Neuron (in vitro differentiated cells): ENCODE measurements around the gene ZNF697.
"Not testable (repeated sequence)": the region's sequence is repeated elsewhere in the genome, so short reads cannot be mapped to it uniquely, and the experiment has no call there.

Experiments
- H2AFZ ChIP-seq: one replicate; pipeline ENCODE4 v1.6.1; 2013; ENCODE audit warnings: low read depth, mild to moderate bottlenecking, inconsistent platforms, low read length, moderate library complexity
- H3K27me3 ChIP-seq: one replicate; pipeline ENCODE4 v1.6.1; 2013; ENCODE audit warnings: low read length; ENCODE audit not compliant: insufficient read depth
- H3K36me3 ChIP-seq: one replicate; pipeline ENCODE4 v1.6.1; 2013; ENCODE audit warnings: low read length; ENCODE audit not compliant: insufficient read depth
- H3K4me1 ChIP-seq: one replicate; pipeline ENCODE4 v1.6.1; 2013; ENCODE audit warnings: low read length; ENCODE audit not compliant: insufficient read depth
- H3K4me3 ChIP-seq: 2 replicates; pipeline ENCODE4 v1.5.1; 2013; ENCODE audit warnings: mild to moderate bottlenecking, low read length, moderate library complexity
- H3K9me3 ChIP-seq: one replicate; pipeline ENCODE4 v1.6.1; 2013; ENCODE audit warnings: low read length

ZNF697 gene

DNA sequence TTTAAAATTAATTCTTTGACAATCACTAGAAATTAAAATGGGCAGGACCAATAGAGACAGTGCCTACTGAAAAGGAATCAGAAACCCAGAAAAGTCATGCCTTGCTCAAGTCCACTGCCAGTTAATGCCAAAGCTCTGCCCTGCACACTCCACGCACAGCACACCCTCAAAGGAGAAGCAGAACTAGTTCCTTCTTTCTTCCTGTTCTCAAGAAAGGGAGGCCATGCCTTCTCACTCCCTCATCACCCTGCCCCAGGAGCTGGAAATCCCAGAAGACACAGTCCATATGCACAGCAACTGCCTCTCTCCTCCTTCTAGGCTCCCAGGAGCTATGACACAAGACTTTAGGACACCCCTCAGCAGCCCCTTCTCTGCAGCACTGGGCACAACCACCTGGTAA is 31.3 kb downstream of the ZNF697 start:
- not testable (repeated sequence) for H3K27me3 ChIP-seq, H3K4me3 ChIP-seq, H3K9me3 ChIP-seq, H3K4me1 ChIP-seq, H2AFZ ChIP-seq, H3K36me3 ChIP-seq

DNA sequence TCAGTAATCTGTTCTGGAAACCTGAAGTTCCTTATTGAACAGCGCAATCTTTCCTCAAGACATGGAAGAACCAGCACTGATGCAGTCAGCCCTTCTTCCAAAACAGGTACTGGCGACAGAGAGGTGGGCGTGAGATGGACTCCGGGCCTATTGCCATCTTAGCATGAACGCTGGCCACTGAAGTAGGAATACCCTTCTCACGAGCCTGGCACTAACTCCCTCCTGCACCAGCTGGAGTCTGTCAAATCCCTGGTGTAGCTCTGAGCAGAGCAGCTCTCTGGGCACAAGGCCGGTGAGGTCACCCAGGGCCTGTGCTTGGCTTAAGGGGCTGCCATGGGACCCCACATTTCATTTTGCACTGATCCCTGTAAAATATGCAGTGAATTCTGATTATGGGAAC is 33.0 kb downstream of the ZNF697 start:
- not testable (repeated sequence) for H3K4me3 ChIP-seq, H2AFZ ChIP-seq, H3K4me1 ChIP-seq, H3K27me3 ChIP-seq, H3K36me3 ChIP-seq, H3K9me3 ChIP-seq

DNA sequence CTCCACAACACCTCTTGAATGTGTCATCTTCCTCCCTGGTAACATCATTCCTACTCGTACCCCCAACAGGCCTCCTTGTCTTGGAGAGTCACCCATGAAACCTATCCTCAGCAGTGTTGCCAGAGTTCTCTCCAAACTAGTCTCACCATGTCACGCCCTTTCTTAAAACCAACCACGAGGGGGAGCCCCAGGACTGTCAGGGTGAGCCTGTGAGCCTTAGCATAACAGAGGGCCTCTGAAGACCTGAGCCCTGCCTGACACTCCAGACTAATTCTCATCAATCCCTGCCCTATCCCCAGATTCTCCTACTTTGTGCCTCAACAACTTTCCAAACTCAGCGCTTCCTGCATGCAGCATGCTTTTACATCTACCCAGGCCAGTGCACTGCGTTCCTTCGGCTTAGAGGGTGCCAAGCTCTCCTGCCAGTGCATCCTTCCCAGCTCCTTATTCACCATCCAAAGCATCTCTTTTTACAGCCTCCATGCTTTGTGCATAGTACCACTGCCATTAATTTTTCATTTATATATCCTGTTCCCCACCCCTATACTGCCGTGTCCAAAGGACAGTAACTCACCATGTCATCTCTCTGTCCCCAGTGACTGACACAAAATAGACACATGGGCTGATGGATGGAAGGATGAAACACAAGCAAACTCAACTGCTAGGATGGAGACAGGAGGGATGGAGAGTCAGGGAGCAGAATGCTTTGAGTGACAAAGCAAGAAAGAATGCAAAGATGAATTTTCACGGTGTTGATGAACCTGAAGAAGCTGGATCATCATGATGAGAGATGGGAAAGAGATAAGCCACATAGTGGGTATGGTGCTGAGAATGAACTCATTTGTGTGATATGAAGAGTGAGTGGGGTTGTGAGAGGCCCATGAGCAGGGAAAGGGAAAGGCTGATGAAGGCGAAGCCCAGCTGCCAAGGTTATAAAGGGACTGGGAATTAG is 34.0 kb downstream of the ZNF697 start:
- no peaks in the 10 kb centered on the region for H3K9me3 ChIP-seq
- no peaks in the 10 kb centered on the region for H3K36me3 ChIP-seq
- no peak overlapping the region for H3K4me3 ChIP-seq
- no peaks in the 10 kb centered on the region for H3K4me1 ChIP-seq
- H2AFZ ChIP-seq: no peak overlapping the region
- peaks cover 12% of the 10 kb centered on the region for H3K27me3 ChIP-seq

DNA sequence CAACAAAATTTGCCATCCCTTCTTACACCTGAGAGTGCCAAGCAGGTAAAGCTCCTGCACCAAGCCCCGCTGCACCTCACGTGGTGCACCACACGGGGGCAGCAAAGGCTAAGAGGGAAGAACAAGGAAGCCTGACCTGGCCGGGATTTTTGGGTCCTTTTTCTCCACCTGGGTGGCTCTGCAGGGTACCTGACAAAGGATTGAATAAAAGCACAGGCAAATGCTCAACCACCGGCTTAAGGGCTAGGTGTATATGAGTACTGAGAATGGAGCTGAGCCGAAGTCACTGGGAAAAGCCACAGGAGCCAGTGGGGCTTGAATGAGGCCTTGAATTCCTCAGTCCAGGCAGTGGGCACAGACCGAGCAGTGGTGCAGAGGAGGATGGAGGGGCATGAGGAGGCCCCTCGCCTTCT is 36.4 kb downstream of the ZNF697 start:
- no peak overlapping the region for H3K4me3 ChIP-seq
- no peaks in the 10 kb centered on the region for H3K4me1 ChIP-seq
- H3K27me3 ChIP-seq: peaks cover 12% of the 10 kb centered on the region
- no peaks in the 10 kb centered on the region for H3K9me3 ChIP-seq
- H2AFZ ChIP-seq: no peak overlapping the region
- H3K36me3 ChIP-seq: no peaks in the 10 kb centered on the region

DNA sequence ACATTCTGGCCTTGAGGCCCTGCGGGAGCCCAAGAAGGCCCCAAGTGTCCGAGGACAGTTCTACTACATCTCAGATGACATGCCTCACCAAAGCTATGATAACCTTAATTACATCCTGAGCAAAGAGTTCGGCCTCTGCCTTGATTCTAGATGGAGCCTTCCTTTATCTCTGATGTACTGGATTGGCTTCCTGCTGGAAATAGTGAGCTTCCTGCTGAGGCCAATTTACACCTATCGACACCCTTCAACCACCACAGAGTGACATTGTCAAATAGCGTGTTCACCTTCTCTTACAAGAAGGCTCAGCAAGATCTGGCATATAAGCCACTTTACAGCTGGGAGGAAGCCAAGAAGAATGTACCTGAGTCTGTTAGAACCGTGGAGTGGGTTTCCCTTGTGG is 39.2 kb downstream of the ZNF697 start:
- H3K36me3 ChIP-seq, H3K4me1 ChIP-seq, H2AFZ ChIP-seq, H3K9me3 ChIP-seq, H3K4me3 ChIP-seq: not testable (repeated sequence)
- H3K27me3 ChIP-seq: peaks cover 12% of the 10 kb centered on the region

DNA sequence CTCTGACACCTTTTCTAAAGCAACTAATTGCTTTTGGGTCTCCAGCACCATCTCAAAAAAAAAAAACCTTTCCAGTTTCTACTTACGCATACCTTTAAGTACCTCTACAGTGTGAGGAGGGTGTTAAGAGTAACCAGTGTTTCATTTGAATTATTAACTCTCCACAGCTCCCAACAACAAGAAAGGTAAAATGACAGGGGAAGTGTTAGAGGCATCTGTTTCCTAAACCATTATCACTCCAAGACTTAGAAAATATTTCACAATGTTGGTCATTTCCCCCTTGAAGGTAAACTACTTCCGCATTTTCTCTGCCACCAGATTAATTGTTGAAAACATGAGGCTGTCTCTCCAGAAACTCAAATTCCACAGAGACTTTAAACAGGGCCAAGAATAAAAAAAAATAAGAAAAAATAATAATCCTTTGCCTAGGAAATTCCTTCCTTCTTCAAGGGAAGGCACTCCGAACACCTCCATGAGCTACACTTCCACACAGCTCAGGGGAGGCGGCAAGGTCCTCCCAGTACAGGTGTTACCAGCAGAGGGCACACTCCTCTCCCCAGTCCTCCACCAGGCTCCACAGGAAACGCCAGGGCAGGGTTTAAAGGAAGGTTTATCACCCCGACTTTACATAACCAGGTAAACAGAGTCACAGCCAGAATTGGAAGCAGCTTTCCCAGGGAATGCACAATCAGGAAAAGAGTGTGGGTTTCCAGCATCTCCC is 40.8 kb downstream of the ZNF697 start:
- H2AFZ ChIP-seq, H3K9me3 ChIP-seq, H3K4me1 ChIP-seq, H3K36me3 ChIP-seq, H3K4me3 ChIP-seq: not testable (repeated sequence)
- H3K27me3 ChIP-seq: peaks cover 12% of the 10 kb centered on the region

DNA sequence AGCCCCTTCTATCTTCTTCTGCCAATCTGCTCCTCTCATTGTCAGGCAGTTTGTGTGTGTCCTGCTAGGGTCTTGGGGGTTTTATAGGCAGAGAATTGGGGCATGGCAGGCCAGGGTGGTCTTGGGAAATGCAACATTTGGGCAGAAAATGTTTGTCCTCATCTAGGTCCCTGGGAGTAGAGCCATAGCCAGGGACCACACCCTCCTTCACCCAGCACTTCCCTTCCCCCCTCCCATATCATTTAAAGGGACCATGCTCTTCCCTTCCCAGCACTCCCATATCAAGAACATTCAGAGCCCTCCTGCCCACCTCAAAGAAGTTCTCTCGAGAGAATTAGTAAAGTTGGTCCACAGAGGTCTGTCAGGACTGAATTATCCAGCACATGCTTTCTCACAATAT is 41.7 kb downstream of the ZNF697 start:
- Histone ChIP-seq H3K9me3 (no peaks in the 10 kb centered on the region), H3K27me3 (peaks cover 14% of the 10 kb centered on the region), H2AFZ (no peak overlapping the region), H3K4me1 (no peaks in the 10 kb centered on the region), H3K36me3 (no peaks in the 10 kb centered on the region), H3K4me3 (no peak overlapping the region)

DNA sequence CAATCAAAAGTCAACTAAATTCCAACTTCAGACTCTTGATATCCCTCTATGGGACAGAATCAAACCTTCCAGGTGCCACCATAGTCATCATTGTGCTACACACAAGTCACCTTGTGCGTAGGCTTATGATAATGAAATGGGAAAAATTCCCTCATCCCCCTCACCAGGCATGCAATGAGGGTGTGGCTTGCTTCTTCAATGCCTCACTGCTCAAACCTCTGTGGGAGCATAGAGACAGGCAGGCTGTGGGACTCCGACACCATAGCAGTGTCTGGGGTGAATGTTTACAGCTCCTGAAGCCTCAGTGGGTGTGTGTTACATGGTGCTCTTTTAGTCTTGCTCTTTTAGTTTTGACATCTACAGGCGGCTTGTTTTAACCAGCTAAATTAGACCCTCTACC is 42.4 kb downstream of the ZNF697 start:
- H3K4me3 ChIP-seq: no peak overlapping the region
- no peaks in the 10 kb centered on the region for H3K36me3 ChIP-seq
- H2AFZ ChIP-seq: no peak overlapping the region
- H3K9me3 ChIP-seq: no peaks in the 10 kb centered on the region
- H3K4me1 ChIP-seq: no peaks in the 10 kb centered on the region
- peaks cover 8% of the 10 kb centered on the region for H3K27me3 ChIP-seq

DNA sequence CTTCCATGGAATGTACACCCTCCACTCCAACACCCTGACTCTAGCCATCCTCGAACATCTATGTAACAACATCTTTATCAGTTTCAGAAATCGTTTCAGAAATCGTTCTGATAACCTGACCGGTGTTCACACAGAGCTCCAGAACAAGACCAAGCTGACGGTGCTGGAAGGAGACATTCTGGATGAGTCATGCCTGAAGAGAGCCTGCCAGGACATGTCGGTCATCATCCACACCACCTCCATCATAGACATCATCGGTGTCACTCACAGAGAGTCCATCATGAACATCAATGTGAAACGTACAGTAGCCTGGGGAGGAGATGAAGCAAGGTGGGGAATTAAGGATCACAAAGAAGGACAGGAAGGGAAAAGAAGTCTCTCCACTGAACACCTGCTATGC is 43.0 kb downstream of the ZNF697 start:
- not testable (repeated sequence) for H3K4me1 ChIP-seq, H3K4me3 ChIP-seq, H2AFZ ChIP-seq, H3K9me3 ChIP-seq, H3K36me3 ChIP-seq, H3K27me3 ChIP-seq

DNA sequence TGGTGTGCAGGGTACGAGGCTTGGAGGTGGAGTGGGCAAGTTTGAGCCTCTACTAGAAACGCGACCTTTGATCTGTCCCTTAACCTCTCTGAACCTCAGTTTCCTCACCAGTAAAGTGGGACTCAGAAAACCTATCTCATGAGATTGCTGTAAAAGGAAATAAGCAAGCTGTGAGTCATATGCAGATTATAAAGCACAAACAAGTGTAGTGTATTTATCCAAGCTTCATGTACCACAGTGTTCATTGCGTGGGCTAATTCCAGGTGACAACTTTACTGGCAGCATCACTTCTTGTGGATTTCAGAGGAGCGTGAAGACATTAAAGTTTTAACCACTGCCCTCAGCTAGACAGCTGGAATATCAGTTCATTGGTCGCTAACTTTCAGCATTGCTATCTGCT is 44.4 kb downstream of the ZNF697 start:
- H3K4me1 ChIP-seq: no peaks in the 10 kb centered on the region
- H3K4me3 ChIP-seq: no peak overlapping the region
- H3K36me3 ChIP-seq: no peaks in the 10 kb centered on the region
- peaks cover 3% of the 10 kb centered on the region for H3K27me3 ChIP-seq
- no peak overlapping the region for H2AFZ ChIP-seq
- H3K9me3 ChIP-seq: no peaks in the 10 kb centered on the region

DNA sequence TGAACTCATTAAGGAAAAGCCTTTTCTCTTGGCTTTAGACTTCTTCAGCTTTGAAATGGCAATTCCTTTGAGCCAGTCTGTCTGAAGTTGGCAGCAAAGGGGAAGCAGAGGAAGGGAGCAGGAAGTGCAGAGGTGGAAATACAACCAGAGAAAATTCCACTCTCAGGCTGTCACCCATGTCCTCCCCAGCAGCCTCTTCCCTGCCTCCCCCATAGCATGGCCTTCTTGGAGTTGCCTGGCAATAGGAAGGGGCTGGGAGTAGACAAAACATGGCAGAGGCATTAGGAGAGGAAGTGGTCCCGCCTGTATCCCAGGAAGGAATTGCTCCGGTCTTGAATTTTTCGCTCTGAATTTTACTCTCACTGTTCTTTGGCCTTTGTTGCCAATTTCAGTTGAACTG is 44.8 kb downstream of the ZNF697 start:
- H3K4me1 ChIP-seq: not testable (repeated sequence)

DNA sequence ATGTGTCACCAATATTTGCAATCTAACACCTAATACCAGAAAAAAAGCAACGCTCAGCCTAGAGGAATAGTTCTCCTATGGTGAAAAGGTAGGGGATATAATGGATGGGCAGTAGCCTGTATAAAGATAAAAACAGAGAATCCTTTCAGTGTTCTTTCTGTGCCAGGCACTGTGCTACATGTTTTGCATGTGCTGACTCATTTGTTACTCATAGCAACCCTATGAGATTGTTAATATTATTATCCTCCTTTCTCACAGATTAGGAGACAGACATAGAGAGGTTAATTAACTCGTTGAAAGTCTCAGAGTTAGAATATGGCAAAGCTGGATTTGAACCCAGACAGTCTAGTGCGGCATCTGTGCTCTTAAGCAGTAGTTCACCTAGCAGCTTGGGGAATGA is 45.3 kb downstream of the ZNF697 start:
- H3K27me3 ChIP-seq: not testable (repeated sequence)

More for the DNA sequence above, 44.8 kb downstream of the ZNF697 start:
- H3K36me3 ChIP-seq, H3K27me3 ChIP-seq, H3K4me3 ChIP-seq, H2AFZ ChIP-seq, H3K9me3 ChIP-seq: not testable (repeated sequence)

DNA sequence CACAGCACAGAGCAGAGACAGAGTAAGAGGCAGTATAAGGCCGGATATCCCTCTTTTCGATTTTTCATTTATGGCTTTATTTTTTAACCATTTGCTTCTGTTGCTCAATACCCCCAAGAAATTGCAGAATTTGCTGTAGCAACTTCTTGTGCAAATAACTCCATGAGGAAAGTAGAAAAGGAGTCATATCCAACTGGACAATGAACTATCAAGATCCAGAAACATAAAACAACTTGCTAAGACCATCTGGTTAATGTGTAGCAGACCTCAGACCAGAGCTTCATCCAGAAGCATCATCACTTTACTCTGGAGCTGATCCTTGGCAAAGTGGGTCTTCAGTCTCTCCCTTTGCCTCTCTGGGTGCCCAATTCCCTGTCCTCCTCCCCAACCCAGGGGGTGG is 45.9 kb downstream of the ZNF697 start:
- Histone ChIP-seq H3K27me3 (peaks cover 3% of the 10 kb centered on the region), H2AFZ (no peak overlapping the region), H3K4me3 (no peak overlapping the region), H3K9me3 (no peaks in the 10 kb centered on the region), H3K4me1 (no peaks in the 10 kb centered on the region), H3K36me3 (no peaks in the 10 kb centered on the region)

More for the DNA sequence above, 45.3 kb downstream of the ZNF697 start:
- H2AFZ ChIP-seq, H3K4me3 ChIP-seq, H3K36me3 ChIP-seq, H3K9me3 ChIP-seq, H3K4me1 ChIP-seq: not testable (repeated sequence)
